ENCODE results near the gene CABCOCO1. TPM values are rescaled to one million over a fixed set of nuclear protein-coding genes. Genes with fewer than 3 reads are reported as not detected.

CABCOCO1 gene
- total RNA-seq, 1 experiment from 2014 or later, result not detected

DNA sequence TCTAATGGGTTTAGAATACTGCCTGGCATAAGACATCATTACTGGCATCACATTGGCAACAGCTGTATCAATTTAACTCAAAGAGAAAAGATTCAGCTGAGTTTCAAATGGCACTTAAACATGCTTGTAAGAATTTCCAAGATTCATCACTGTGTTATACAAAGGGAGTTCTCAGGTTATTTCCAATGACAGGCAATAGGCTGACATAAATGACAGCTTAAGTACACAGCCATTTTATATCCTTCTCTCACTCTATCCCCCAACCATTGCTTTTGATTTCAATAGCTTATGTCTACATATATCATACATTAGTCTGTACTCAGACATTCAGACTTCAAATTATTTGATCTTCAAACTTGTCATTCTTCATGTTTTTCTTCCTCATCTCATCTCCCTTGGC is 45.5 kb upstream of the CABCOCO1 start:
- no peaks in the 10 kb centered on the region; the same call in 1 of the 2 replicates for H3K4me1 ChIP-seq
- H3K36me3 ChIP-seq (ENCODE audit: control insufficient read depth, insufficient read depth, low read length), result no peaks in the 10 kb centered on the region
- Mint-ChIP-seq H3K9me3 (ENCODE audit: unreplicated experiment) (no peaks in the 10 kb centered on the region), H3K36me3 (ENCODE audit: insufficient read depth, unreplicated experiment) (no peaks in the 10 kb centered on the region), H3K4me3 (ENCODE audit: unreplicated experiment) (no peak overlapping the region), H3K4me1 (ENCODE audit: low read depth, unreplicated experiment) (peaks cover 5% of the 10 kb centered on the region), H3K27ac (ENCODE audit: unreplicated experiment) (no peak overlapping the region), H3K27me3 (ENCODE audit: insufficient read depth, unreplicated experiment) (peaks cover 9% of the 10 kb centered on the region)
- intact Hi-C loops (cut with micrococcal nuclease; ENCODE audit: unreplicated experiment), result no loop called here
- CTCF ChIA-PET, result no interaction called here
- DNase-seq, result no peak
- POLR2A ChIA-PET, result no interaction called here
- no peaks in the 10 kb centered on the region for H3K27me3 ChIP-seq (replicated peaks; ENCODE audit: control insufficient read depth, insufficient read depth, low read length)
- TF ChIP-seq, protein P1, sequence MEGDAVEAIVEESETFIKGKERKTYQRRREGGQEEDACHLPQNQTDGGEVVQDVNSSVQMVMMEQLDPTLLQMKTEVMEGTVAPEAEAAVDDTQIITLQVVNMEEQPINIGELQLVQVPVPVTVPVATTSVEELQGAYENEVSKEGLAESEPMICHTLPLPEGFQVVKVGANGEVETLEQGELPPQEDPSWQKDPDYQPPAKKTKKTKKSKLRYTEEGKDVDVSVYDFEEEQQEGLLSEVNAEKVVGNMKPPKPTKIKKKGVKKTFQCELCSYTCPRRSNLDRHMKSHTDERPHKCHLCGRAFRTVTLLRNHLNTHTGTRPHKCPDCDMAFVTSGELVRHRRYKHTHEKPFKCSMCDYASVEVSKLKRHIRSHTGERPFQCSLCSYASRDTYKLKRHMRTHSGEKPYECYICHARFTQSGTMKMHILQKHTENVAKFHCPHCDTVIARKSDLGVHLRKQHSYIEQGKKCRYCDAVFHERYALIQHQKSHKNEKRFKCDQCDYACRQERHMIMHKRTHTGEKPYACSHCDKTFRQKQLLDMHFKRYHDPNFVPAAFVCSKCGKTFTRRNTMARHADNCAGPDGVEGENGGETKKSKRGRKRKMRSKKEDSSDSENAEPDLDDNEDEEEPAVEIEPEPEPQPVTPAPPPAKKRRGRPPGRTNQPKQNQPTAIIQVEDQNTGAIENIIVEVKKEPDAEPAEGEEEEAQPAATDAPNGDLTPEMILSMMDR (IDR thresholded peaks at IDR 0.05; ENCODE audit: insufficient read depth in 1 of 2, low read depth in 1 of 2, low read length in 1 of 2, severe bottlenecking in 1 of 2, unreplicated experiment in 1 of 2), result no peak
- no peaks in the 10 kb centered on the region for H3K9me3 ChIP-seq
- no TSS peak for BruUV-seq (replicated peaks)
- H3K4me3 ChIP-seq (ENCODE audit: low read depth, low read length), result no peak overlapping the region

DNA sequence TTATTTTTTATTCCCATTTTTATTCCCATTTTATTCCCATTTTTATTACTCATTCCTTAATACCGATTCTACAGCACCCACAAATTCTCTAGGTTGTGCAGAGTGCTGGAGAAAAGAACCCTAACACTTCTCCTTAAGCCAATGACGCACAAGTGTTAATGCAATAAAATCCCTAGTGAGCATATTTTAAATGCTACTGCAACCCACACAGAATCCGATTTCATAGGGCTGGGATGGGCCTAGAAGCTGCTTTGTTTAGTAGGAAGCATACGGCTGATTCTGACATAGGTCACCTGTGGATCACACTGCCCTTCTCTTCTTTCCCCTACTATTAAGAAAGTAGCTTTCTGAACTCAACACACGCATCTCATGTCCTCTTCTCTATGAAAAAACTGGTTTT is 45.1 kb upstream of the CABCOCO1 start:
- no peaks in the 10 kb centered on the region for H3K27me3 ChIP-seq (replicated peaks; ENCODE audit: control insufficient read depth, insufficient read depth, low read length)
- Mint-ChIP-seq H3K4me3 (ENCODE audit: unreplicated experiment) (no peak overlapping the region), H3K27me3 (ENCODE audit: insufficient read depth, unreplicated experiment) (peaks cover 9% of the 10 kb centered on the region), H3K9me3 (ENCODE audit: unreplicated experiment) (no peaks in the 10 kb centered on the region), H3K4me1 (ENCODE audit: low read depth, unreplicated experiment) (peaks cover 5% of the 10 kb centered on the region), H3K27ac (ENCODE audit: unreplicated experiment) (no peak overlapping the region), H3K36me3 (ENCODE audit: insufficient read depth, unreplicated experiment) (no peaks in the 10 kb centered on the region)
- TF ChIP-seq, protein P1 (IDR thresholded peaks at IDR 0.05; ENCODE audit: insufficient read depth in 1 of 2, low read depth in 1 of 2, low read length in 1 of 2, severe bottlenecking in 1 of 2, unreplicated experiment in 1 of 2), result no peak
- no TSS peak for BruUV-seq (replicated peaks)
- no peak overlapping the region for H3K4me3 ChIP-seq (ENCODE audit: low read depth, low read length)
- CTCF ChIA-PET, result no interaction called here
- no peaks in the 10 kb centered on the region for H3K36me3 ChIP-seq (ENCODE audit: control insufficient read depth, insufficient read depth, low read length)
- H3K9me3 ChIP-seq, result no peaks in the 10 kb centered on the region
- no peaks in the 10 kb centered on the region; the same call in 1 of the 2 replicates for H3K4me1 ChIP-seq
- POLR2A ChIA-PET, result no interaction called here
- intact Hi-C loops (cut with micrococcal nuclease; ENCODE audit: unreplicated experiment), result no loop called here
- DNase-seq, result no peak

DNA sequence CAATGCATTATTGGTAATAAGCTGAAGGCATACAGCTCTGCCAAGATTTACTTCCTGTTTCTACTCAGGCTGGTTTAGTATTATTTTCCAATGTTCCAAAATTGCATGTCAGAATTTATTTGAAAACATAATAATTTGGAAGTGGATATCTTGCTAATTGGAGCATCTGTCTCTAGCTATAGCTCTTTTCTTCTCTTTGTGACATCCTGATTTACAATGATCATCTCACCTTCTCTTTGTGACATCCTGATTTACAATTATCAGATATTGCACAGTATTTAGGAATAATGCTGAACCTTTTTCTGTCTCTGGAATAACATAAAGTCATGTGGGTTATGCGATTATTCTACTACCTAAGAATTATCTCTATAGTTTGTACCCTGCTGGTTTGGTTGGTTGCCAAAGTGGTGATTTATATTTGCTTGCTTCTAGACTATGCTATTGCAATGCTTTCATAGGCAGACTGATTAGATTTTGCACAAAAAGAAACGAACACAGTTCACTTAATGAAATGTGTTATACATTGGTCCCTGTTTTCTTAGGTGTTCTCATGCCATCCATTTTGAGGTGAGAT is 44.3 kb upstream of the CABCOCO1 start:
- H3K4me3 ChIP-seq (ENCODE audit: low read depth, low read length), result no peak overlapping the region
- Mint-ChIP-seq H3K9me3 (ENCODE audit: unreplicated experiment) (no peaks in the 10 kb centered on the region), H3K27me3 (ENCODE audit: insufficient read depth, unreplicated experiment) (peaks cover 9% of the 10 kb centered on the region), H3K36me3 (ENCODE audit: insufficient read depth, unreplicated experiment) (no peaks in the 10 kb centered on the region), H3K4me3 (ENCODE audit: unreplicated experiment) (no peak overlapping the region), H3K4me1 (ENCODE audit: low read depth, unreplicated experiment) (peaks cover 5% of the 10 kb centered on the region), H3K27ac (ENCODE audit: unreplicated experiment) (no peak overlapping the region)
- BruUV-seq (replicated peaks), result no TSS peak
- intact Hi-C loops (cut with micrococcal nuclease; ENCODE audit: unreplicated experiment), result no loop called here
- ChIA-PET POLR2A (no interaction called here), CTCF (no interaction called here)
- TF ChIP-seq, protein P1 (IDR thresholded peaks at IDR 0.05; ENCODE audit: insufficient read depth in 1 of 2, low read depth in 1 of 2, low read length in 1 of 2, severe bottlenecking in 1 of 2, unreplicated experiment in 1 of 2), result no peak
- no peak for DNase-seq
- no peaks in the 10 kb centered on the region for H3K4me1 ChIP-seq
- no peaks in the 10 kb centered on the region for H3K27me3 ChIP-seq (replicated peaks; ENCODE audit: control insufficient read depth, insufficient read depth, low read length)
- H3K36me3 ChIP-seq (ENCODE audit: control insufficient read depth, insufficient read depth, low read length), result no peaks in the 10 kb centered on the region
- no peaks in the 10 kb centered on the region for H3K9me3 ChIP-seq
